Measurements from ENCODE around the gene VDAC1. TPM values are rescaled to one million over a fixed set of nuclear protein-coding genes. Genes with fewer than 3 reads are reported as not detected.

Gene VDAC1
- total RNA-seq, 1 donor from 2014 or later, result 132 TPM

GRCh38 chr5:133930061-133930812 lies 74.5 kb downstream of the VDAC1 start:
- Mint-ChIP-seq H3K27ac (ENCODE audit: unreplicated experiment) (no peak overlapping the region), H3K4me3 (ENCODE audit: unreplicated experiment) (no peak overlapping the region), H3K9me3 (ENCODE audit: unreplicated experiment) (no peaks in the 10 kb centered on the region), H3K36me3 (ENCODE audit: unreplicated experiment) (no peaks in the 10 kb centered on the region), H3K4me1 (ENCODE audit: low read depth, unreplicated experiment) (peaks cover 18% of the 10 kb centered on the region), H3K27me3 (ENCODE audit: unreplicated experiment) (peaks cover 13% of the 10 kb centered on the region)
- no peak for DNase-seq
- no peak for TF ChIP-seq CTCF (IDR thresholded peaks at IDR 0.05; ENCODE audit: partially characterized antibody, unreplicated experiment)

- H3K36me3 Mint-ChIP-seq (ENCODE audit: unreplicated experiment), result no peaks in the 10 kb centered on the region
- no peak overlapping the region for H3K27ac Mint-ChIP-seq (ENCODE audit: unreplicated experiment)
- no peak for TF ChIP-seq CTCF (IDR thresholded peaks at IDR 0.05; ENCODE audit: partially characterized antibody, unreplicated experiment)
- H3K9me3 Mint-ChIP-seq (ENCODE audit: unreplicated experiment), result no peaks in the 10 kb centered on the region
- peaks cover 20% of the 10 kb centered on the region for H3K4me1 Mint-ChIP-seq (ENCODE audit: low read depth, unreplicated experiment)
- H3K27me3 Mint-ChIP-seq (ENCODE audit: unreplicated experiment), result peaks cover 5% of the 10 kb centered on the region
- no peak overlapping the region for H3K4me3 Mint-ChIP-seq (ENCODE audit: unreplicated experiment)
- DNase-seq, result no peak
These were observed 76.0 kb downstream of the VDAC1 start for GRCh38 chr5:133928587-133929393.

GRCh38 chr5:133927300-133928180 lies 77.2 kb downstream of the VDAC1 start:
- H3K36me3 Mint-ChIP-seq (ENCODE audit: unreplicated experiment), result no peaks in the 10 kb centered on the region
- H3K4me1 Mint-ChIP-seq (ENCODE audit: low read depth, unreplicated experiment), result peaks cover 15% of the 10 kb centered on the region
- DNase-seq, result no peak
- H3K27me3 Mint-ChIP-seq (ENCODE audit: unreplicated experiment), result peaks cover 4% of the 10 kb centered on the region
- no peak for TF ChIP-seq CTCF (IDR thresholded peaks at IDR 0.05; ENCODE audit: partially characterized antibody, unreplicated experiment)
- H3K4me3 Mint-ChIP-seq (ENCODE audit: unreplicated experiment), result no peak overlapping the region
- no peak overlapping the region for H3K27ac Mint-ChIP-seq (ENCODE audit: unreplicated experiment)
- H3K9me3 Mint-ChIP-seq (ENCODE audit: unreplicated experiment), result peaks cover 3% of the 10 kb centered on the region

- DNase-seq, result no peak
- no peak for TF ChIP-seq CTCF (IDR thresholded peaks at IDR 0.05; ENCODE audit: partially characterized antibody, unreplicated experiment)
- peaks cover 4% of the 10 kb centered on the region for H3K9me3 Mint-ChIP-seq (ENCODE audit: unreplicated experiment)
- H3K36me3 Mint-ChIP-seq (ENCODE audit: unreplicated experiment), result no peaks in the 10 kb centered on the region
- peaks cover 4% of the 10 kb centered on the region for H3K27me3 Mint-ChIP-seq (ENCODE audit: unreplicated experiment)
- peaks cover 21% of the 10 kb centered on the region for H3K4me1 Mint-ChIP-seq (ENCODE audit: low read depth, unreplicated experiment)
- H3K27ac Mint-ChIP-seq (ENCODE audit: unreplicated experiment), result no peak overlapping the region
- H3K4me3 Mint-ChIP-seq (ENCODE audit: unreplicated experiment), result no peak overlapping the region
These were observed 78.1 kb downstream of the VDAC1 start for GRCh38 chr5:133926489-133927299.
